DMS53 treated with DMSO at 0.1 percent for 48 hours (cell line): ENCODE data around the gene MAP4K1.
A peak's percentile ranks its signal among the peaks of the same experiment; 100 is the strongest.

Experiments used
- DNase-seq: peaks from one replicate; lab custom pipeline; 2025; ENCODE audit not compliant: unreplicated experiment; lab: John Stamatoyannopoulos, UW

MAP4K1 gene

DNA sequence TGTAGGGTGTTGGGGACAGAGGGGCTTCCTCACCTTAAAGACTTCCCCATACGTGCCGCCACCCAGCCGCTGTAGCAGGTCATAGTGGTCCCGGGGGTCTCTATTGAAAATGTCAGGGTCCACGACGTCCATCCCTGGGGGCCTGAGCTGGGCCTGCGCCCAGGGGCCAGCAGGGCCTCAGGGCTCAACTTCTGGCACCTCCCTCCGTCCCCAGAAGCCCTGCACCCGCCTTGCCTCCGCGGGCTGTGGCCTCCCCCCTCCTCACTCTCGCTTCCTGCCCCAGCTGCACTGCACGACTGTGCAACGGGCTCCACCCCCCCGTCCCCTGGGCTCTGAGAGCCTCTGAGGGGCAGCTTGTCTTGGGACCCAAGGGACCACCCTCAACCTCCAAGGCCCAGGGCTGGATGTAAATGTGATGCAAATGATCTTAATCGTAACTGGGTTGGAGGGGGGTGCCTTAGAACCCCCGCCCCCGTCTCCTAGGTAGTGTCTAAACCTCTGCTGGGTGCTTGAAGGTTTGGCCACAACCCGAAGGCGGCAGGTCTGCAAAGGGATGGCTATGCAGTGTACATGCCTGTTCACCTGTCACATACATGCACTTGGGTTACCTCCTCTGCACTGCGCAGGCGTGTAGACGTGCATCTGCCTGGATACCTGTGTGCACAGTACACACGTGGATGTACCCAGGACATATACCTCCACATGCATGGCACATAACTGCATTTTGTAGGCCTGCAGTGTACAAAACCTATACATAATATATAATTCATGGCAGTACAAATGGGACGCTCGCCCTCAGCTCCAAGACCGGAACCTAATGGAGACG is at the start of gene MAP4K1:
MAP4K1 (minus strand) TSS at position 190 of the 826 bp plus-strand sequence; CDS start at position 132, 58 bp downstream.
- peak; percentile 73 for DNase-seq

DNA sequence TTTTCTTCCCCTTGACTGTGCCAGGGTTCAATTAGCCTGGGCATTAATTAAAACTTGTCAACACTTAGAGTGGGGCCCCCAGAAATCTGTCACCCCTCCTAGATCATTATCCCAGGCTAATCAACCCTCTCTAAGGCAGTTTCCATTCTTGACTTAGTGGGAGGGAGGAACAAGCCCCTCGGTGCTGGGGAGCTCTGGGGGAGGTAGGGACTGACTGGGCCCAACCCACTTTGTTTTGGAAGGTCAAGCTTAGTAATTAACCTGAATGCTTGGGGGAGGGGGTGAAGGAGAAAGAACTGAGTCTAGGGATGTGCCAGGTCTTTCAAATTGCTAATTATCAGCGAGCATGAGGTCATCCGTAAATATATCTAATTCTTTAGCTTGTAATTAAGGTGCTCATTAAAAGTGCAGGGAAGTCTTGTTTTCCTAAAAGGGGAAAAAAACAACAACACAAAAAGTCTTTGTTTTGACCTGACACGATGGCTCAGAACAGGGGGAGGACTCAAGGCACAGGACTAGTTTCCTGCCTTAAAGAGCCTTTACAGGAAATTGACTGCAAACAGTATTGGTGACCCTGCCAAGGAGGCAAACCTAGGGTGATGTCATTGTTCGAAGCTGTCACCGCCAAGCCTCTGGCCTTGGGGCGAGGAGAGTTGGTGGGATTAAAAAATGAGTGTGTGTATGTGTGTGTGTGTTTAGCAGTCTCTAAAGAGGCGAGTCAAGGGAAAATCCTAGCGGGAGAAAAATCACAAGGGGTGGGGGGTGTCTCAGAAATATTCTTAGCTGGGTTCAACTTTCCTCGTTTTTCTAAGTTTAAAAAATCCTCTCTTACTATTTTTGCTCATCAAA is 49.1 kb upstream of the MAP4K1 start:
- no peak for DNase-seq

DNA sequence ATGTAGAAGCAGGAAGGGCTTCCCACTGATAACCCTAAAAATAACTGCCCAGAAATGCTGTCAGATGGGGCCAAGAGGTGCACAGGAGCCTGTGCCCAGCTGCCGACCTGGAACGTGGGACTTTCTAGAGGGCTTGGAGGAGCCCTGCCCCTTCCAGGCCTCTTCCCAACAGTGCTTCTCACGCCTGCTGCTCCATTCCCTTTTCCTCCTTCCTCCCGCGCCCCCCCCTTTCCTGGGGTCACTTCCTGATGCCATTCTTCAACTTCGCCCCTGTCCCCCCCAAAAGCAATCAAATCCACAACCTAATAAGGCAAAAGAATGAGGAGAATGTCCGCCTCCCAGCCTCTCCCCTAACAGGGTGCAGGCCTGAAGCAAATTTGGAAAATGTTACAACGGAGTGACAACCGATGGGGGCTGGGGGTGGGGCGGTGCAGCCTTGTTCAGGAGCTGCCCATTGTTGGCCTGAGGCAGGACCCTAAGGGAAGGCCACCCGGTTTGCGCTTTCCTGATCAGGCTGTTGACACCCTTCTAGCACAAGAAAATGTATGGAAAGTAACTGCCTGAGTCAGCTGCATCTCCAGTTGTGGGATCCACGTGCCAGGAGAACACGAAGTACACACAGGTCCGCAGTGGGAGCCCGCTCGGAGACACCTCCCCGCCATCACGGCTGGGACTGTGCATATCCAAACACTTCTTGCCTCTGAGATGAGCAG is 48.4 kb upstream of the MAP4K1 start:
- no peak for DNase-seq

DNA sequence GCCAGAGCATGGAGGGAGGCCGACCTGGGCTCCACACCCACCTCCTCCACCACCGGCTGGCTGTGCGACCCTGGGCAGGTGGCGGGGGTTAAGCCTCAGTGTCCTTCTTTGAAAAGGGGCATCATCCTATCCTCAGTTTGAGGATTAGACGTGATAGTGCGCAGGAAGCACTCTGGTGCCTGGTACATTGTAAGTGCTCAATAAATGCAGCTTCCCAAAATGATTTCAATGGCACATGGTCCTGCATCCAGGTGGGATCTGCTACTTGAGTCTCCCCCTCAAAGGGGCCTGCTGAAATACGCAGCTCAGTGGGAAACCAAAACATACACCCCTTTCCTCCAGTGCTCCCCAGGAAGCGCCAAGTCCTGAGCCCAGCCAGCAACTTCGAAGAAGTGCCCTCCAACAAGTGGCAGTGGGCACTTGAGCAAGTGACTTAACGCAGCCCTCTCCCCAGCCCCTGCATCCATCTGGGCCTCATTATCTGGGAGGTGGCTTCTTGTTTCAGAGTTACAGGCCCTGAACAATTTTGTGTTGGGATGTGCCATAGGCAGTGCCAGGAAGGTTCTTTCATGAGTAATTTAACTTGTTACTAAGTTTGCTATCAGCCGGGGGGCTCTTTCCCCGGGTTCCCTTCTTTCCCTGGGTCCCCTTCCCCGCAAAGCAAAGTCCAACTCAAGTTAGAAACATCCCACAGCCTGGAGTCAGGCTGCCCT is 47.6 kb upstream of the MAP4K1 start:
- no peak for DNase-seq

DNA sequence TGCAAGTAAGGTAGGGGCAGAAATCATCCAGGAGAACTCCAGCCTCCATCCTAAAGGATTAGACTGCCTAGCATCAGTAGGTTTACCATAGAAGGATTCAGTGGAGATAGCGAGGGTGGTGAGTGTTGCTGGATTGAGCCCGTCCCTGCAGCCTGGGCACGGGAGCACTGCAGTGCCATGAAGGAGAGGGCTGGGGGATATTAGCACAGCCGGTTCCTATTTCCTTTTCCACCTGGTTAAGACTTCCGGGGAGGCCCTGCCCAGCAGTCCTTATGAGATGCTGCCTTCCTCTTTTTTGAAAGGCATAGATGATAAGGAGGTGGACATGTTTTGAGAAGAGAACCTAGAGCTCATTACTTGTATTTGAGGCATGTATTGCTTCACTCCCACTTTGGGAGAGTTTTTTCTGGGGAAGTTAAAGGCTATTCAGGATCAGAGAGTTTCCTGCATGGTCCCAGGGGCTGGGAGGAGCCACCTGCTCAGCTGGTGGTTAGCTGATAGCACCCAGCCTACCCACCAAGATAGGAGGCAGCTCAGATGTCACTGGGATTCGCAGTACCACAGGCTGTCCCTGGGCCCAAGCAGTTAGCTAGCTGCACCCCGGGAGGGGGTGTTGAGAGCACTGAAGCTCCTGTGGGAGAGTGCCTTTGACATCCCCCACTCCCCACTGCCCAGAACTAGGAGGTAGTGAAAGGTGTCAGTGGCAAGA is 46.9 kb upstream of the MAP4K1 start:
- DNase-seq, result no peak

DNA sequence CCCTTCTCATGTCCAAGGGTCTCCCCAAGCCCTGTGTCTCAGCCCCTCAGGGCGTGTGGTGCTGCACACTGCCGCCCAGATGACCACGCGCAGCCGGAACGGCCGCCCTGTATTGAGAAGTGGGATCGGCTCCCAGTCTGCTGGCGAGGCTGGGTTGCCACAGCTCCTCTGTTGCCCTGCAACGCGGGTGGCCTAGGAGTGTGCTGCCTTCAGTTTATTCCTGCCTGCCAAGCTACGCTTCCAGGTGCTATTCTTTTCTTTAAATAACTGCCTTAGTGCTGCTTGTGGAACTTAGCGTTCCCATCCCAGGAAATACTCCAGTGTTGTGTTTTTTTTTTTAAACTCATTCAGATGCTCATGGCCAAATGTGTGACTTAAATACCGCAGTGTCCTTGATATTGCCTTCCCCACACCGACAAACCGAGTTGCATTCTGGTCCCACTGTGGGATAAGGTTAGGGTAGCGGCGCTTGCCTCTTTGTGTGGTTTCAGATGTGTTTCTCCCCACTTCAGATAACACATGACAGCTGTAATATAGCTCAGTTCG is 46.3 kb upstream of the MAP4K1 start:
- DNase-seq, result no peak

DNA sequence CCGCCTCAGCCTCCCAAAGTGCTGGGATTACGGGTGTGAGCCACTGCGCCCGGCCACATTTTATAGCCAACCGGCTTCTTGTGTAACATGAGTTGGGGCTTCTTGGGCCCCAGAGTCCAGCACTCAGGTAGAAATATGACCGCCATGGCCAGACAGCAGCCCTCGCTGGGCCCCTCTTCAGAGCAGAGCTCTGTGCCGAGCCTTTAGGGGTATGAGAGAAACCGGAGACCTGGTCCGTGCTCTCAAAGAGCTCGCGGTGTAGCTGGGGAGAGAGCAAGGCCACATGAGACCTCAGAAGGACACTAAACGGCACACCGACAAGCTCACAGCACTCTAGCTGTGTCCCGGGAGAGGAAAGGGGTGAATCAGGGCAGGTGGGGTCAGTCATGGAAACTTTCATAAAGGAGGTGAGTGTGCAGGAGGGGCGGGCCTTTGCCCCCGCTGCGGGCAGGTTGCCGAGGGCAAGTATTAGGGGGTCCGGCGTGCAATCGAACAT is 45.5 kb upstream of the MAP4K1 start:
- no peak for DNase-seq

DNA sequence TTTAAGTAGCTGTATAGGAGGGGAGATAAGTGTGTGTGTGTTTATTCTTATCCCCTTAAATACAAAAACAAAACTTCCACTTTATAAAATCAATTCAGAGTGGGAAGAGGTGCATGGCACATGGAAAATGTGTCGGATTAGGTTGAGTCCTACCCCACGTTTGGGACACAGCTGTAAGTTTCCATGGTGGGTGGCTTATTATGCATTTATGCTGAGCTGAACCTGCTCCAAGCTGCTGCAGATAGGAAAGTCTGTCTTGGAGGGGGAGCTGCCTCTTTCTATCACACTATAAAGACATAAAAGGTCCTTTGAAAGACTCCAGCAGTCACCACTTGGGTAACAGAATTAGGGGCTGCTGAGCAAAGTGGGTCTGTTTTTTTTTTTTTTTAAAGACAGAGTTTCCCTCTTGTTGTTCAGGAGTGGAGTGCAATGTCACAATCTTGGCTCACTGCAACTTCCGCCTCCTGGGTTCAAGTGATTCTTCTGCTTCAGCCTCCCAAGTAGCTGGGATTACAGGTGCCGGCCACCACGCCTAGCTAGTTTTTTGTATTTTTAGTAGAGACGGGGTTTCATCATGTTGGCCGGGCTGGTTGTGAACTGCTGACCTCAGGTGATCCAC is 44.9 kb upstream of the MAP4K1 start:
- DNase-seq, result no peak

DNA sequence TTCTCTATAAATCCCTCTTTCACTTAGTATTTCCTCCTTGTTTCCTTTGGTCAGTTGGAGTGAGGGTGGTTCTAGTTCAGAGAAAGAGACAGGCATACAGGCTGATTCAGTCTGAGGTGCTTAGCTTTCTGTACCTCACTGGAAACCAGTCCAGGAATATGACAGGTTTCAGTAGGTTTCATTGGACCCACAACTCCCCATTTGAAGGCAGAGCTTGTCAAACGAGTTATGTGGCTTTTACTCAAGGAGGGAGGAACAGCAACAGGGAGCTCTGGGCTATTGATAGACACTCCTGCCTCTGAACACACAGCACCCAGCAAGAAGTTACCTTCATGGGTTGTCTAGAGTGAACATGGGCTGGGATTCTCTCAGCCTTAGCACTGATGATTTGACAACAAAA is 44.2 kb upstream of the MAP4K1 start:
- peak; percentile 91 for DNase-seq

DNA sequence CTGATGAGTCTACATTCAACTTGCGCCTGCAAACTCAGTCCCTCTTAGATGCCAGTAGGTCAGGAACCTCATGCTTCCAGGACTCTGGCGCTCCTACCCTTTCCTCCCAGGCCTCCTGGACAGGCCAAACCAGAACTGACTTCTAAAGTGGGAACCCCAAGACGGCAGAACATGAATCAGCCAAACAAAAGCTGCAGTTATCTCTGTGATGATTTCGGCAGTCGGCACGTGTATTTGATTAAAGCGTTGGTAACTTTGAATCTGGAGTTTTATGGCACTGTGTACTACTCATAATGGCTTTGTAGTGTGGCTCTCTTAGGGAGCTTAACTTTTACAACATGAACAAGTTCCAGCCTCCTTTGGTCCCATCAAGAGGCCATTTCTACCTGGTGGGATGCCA is 43.4 kb upstream of the MAP4K1 start:
- no peak for DNase-seq

DNA sequence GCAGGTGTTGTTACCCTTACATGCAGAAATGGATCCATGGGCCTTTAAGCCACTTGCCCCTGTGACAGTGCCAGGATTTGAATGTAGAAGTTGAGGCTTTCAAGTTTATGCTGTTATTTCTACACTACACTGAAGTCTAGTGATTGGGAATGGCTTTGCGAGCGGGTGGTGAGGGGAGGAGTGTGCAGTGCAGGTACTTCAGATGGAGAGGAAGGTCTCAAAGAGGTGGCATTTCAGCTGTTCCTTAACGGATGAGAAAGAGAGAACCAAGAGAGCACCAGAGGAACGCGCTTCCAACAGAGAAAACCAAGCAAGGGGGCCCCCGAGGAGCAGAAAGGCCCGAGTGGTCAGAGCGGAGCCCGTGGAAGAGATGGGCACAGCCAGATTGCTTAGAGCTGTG is 43.0 kb upstream of the MAP4K1 start:
- DNase-seq, result no peak

DNA sequence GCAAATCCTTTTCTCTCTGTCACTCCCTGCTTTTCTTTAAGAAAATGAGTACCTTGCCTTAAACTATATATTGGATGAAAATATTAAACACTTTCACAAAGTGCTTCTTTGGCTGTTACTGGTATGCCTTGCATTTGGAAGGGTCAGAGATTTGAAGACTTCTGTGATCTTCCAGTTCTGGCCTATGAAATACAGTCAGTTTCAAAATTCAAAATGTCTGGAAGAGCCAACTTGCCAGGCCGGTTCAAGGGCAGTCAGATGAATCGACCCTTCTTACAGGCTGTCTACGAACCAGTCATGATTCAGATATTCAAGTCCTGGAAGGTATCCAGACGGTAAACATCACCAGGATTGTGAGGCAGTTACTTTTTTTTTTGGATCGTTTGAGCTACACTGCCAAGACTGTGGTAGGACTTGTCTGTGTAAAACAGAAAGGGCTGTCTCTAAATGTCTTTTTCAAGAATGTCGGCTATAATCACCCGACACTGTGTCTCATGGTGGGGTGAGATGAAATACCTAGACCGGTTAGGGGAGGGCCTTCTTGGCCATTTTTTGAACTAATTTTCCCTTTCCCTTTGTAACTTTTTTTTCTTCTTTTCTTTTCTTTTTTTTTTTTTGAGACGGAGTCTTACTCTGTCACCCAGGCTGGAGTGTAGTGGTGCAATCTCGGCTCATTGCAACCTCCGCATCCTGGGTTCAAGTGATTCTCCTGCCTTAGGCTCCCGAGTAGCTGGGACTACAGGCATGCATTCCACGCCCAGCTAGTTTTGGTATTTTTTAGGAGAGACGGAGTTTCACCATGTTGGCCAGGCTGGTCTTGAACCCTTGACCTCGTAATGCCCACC is 40.9 kb upstream of the MAP4K1 start:
- DNase-seq, result peak; percentile 93

DNA sequence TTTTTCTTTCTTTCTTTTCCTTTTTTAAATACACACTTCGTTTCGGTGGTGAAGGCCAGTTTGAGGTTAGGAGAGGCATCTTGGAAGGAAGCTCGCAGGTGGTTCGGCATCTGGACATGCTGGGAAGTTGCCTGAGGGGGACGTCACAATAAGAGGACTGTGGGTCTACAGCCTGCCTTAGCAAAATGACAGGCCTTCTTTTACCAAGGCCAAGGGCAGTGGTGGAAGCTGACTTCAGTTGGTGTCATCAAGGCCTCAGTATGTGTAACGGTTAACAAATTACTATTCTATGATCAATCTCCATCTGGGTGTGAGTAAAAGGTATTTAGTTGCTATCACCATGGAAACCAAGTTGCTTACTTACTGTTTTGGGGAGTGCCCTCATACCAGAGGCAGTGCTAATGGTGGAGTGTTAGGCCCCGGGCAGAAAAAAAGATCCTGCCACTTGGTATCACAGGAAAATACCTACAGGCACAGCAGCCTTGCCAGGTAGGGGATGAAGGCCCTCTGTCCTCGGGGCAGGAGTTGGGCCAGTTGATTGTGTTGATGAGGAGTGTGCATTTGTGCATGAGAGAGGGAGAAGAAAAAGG is 40.0 kb upstream of the MAP4K1 start:
- no peak for DNase-seq

DNA sequence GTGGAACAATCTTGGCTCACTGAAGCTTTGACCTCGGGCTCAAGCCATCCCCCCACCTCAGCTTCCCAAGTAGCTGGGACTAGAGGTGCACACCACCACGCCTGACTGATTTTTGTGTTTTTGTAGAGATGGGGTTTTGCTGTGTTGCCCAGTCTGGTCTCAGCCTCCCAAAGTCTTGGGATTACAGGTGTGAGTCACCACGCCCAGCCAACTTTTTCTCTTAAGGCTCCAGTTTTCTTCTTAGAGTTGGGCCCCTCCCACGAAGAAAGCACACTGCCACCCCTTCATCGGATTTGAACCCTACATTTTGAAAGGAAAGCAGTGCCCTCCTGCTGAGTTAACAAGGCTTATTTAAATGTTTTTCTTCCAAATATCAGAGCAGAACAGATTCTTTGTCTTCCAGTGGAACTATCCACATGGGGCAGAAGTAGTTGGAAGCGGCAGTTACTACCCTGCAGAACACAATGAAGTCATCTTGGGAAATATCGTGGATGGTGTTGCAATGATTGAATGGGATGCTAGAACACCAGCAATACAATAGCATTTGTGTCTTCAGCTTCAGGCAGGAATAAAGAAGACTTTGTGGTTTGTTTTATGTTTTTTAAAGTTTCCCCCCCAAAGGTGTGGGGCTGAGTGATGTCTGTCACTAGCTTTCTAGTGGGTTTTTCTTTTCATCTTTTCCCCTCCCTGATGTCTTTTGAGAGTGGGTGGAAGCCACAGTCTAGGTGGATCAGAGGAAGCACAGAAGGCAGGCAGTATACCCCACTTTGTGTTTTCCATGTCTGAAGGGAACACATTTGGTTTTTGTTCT is 38.6 kb upstream of the MAP4K1 start:
- no peak for DNase-seq

DNA sequence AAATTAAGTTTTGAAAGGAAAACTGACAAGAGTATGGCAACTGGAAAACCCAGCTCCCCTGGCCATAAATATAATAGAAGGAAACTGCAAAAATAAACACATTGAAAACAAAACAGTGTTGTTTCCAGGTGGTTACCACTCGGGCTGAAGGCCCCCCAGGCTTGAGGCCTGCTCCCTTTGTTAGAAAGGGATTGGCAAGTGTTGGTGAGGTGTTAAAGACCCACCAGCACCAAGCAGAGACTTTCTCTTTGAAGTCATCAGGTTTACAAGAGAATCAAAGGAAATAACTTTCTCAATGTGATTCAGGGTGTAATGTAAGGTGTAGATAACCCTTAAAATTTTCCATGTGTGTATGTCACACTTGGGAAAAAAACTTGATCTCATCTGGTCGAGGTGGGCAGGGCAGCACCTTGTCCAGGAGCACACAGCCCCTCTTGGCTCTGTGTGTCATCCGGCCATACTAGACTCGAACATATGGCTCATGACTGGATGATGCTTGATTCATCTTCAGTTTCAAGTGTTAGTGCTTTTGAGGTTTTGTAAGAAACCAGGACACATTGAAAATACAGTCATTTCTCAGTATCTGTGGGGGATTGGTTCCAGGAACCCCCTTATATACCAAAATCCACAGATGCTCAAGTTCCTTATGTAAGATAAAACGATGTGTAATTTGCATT is 37.5 kb upstream of the MAP4K1 start:
- no peak for DNase-seq

DNA sequence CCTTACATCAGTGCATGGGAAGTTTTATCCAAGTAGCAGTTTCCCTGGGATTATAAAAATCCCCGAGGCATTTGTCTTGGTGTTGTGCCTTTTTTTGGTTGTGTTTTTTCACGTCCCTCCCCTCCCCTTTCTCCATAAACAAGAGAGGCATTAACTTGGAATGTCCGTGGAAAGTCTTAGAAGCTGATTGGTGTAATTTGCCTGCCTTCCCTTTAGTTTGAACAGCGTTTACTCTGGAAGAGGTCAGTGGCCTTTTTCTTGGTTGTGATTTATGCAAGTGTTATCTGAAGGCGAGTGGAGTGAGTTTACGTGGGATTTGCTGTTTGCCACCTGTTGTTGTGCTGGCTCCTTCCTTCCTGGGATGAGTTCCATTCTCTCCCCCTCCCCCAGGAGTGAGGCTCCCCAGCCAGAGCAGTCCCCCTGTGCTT is 36.9 kb upstream of the MAP4K1 start:
- no peak for DNase-seq
